ENCODE results near the gene VSTM2B. TPM values are rescaled to one million over a fixed set of nuclear protein-coding genes. Genes with fewer than 3 reads are reported as not detected.

VSTM2B gene
- polyA plus RNA-seq, 1 of the 3 experiments (the other 2 are of a cell fraction), result not detected

DNA sequence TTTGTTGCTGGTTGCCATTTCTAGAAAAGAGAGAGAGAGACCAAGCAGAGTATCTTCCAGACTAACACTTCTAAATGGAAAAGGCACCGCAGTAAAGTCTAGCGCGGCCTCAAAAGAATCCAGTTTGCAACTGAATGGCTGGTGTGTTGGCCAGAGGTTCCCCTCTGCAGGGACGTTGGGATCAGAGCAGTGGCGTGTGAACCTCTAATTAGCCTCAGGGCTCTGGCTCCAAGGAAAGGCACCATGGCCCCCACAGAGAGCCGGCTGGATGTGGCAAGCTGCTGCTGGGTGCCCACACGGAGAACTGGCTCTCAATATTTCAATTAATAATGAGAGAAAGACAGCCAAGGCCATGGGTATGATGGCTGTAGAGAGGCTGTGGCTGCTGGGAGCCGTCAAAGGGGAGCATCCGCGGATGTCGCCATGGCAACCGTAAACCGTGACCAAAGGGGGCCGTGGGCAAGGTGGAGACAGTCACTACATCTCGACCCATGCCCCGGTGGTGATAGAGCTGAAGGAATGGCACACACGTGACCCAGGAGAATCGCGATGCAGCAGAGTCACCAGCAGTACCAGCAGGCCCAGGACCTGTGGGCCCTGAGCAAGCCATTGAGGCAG is 9.5 kb downstream of the VSTM2B start:
- TF ChIP-seq SIN3A (IDR thresholded peaks at IDR 0.05; ENCODE audit: borderline replicate concordance, low read depth, low read length), result no peak
- TF ChIP-seq GABPA (IDR thresholded peaks at IDR 0.05; ENCODE audit: low read depth), result no peak
- TF ChIP-seq, protein P1, sequence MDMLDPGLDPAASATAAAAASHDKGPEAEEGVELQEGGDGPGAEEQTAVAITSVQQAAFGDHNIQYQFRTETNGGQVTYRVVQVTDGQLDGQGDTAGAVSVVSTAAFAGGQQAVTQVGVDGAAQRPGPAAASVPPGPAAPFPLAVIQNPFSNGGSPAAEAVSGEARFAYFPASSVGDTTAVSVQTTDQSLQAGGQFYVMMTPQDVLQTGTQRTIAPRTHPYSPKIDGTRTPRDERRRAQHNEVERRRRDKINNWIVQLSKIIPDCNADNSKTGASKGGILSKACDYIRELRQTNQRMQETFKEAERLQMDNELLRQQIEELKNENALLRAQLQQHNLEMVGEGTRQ (IDR thresholded peaks at IDR 0.05; ENCODE audit: borderline replicate concordance, low read depth, low read length), result no peak
- TF ChIP-seq, protein P2, sequence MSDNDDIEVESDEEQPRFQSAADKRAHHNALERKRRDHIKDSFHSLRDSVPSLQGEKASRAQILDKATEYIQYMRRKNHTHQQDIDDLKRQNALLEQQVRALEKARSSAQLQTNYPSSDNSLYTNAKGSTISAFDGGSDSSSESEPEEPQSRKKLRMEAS (IDR thresholded peaks at IDR 0.05; ENCODE audit: low read depth), result no peak
- no peak for TF ChIP-seq EZH2phosphoT487 (IDR thresholded peaks at IDR 0.05; ENCODE audit: borderline replicate concordance, low read depth)
- no peak for TF ChIP-seq POLR2AphosphoS5 (IDR thresholded peaks at IDR 0.05; ENCODE audit: low read depth, low read length)
- TF ChIP-seq, protein P3, sequence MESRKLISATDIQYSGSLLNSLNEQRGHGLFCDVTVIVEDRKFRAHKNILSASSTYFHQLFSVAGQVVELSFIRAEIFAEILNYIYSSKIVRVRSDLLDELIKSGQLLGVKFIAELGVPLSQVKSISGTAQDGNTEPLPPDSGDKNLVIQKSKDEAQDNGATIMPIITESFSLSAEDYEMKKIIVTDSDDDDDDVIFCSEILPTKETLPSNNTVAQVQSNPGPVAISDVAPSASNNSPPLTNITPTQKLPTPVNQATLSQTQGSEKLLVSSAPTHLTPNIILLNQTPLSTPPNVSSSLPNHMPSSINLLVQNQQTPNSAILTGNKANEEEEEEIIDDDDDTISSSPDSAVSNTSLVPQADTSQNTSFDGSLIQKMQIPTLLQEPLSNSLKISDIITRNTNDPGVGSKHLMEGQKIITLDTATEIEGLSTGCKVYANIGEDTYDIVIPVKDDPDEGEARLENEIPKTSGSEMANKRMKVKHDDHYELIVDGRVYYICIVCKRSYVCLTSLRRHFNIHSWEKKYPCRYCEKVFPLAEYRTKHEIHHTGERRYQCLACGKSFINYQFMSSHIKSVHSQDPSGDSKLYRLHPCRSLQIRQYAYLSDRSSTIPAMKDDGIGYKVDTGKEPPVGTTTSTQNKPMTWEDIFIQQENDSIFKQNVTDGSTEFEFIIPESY (IDR thresholded peaks at IDR 0.05; ENCODE audit: borderline replicate concordance, low read depth), result no peak
- TF ChIP-seq FOXJ3 (CRISPR knock-in tag; IDR thresholded peaks at IDR 0.05), result no peak
- TF ChIP-seq FOXM1 (IDR thresholded peaks at IDR 0.05; ENCODE audit: low read depth), result no peak
- TF ChIP-seq TEAD4 (IDR thresholded peaks at IDR 0.05; ENCODE audit: borderline replicate concordance, insufficient read depth), result no peak
- TF ChIP-seq ELF1 (IDR thresholded peaks at IDR 0.05), result no peak
- no peak for TF ChIP-seq RCOR1 (IDR thresholded peaks at IDR 0.05; ENCODE audit: low read length)
- TF ChIP-seq, protein P4, sequence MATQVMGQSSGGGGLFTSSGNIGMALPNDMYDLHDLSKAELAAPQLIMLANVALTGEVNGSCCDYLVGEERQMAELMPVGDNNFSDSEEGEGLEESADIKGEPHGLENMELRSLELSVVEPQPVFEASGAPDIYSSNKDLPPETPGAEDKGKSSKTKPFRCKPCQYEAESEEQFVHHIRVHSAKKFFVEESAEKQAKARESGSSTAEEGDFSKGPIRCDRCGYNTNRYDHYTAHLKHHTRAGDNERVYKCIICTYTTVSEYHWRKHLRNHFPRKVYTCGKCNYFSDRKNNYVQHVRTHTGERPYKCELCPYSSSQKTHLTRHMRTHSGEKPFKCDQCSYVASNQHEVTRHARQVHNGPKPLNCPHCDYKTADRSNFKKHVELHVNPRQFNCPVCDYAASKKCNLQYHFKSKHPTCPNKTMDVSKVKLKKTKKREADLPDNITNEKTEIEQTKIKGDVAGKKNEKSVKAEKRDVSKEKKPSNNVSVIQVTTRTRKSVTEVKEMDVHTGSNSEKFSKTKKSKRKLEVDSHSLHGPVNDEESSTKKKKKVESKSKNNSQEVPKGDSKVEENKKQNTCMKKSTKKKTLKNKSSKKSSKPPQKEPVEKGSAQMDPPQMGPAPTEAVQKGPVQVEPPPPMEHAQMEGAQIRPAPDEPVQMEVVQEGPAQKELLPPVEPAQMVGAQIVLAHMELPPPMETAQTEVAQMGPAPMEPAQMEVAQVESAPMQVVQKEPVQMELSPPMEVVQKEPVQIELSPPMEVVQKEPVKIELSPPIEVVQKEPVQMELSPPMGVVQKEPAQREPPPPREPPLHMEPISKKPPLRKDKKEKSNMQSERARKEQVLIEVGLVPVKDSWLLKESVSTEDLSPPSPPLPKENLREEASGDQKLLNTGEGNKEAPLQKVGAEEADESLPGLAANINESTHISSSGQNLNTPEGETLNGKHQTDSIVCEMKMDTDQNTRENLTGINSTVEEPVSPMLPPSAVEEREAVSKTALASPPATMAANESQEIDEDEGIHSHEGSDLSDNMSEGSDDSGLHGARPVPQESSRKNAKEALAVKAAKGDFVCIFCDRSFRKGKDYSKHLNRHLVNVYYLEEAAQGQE (IDR thresholded peaks at IDR 0.05; ENCODE audit: low read depth, low read length), result no peak
- ChIA-PET POLR2A (no interaction called here), CTCF (no interaction called here)
- no peaks in the 10 kb centered on the region for H3F3A ChIP-seq (replicated peaks; ENCODE audit: insufficient read depth)
- H3K27me3 ChIP-seq (ENCODE audit: insufficient read depth), result peaks cover 30% of the 10 kb centered on the region
- 19% methylated on average over 16 of the region's 19 CpGs for WGBS (ENCODE audit: low lambda C conversion rate)
- no peaks in the 10 kb centered on the region for H3K36me3 ChIP-seq (replicated peaks in 1 of 2; ENCODE audit: control insufficient read depth in 1 of 2, insufficient read depth in 2 of 2, low read length in 1 of 2)
- H3K4me2 ChIP-seq, result no peak overlapping the region
- H3K9me2 ChIP-seq, result no peaks in the 10 kb centered on the region
- no peaks in the 10 kb centered on the region for H3K9me3 ChIP-seq
- H3K4me3 ChIP-seq (ENCODE audit: low read depth in 2 of 2, low read length in 1 of 2), result no peak overlapping the region
- H3K27ac ChIP-seq (ENCODE audit: low read depth in 2 of 2, low read length in 1 of 2), result no peak overlapping the region
- no peaks in the 10 kb centered on the region for H3K4me1 ChIP-seq (ENCODE audit: control insufficient read depth in 1 of 2, insufficient read depth in 2 of 2, low read depth in 1 of 2, low read length in 1 of 2)
- no peaks in the 10 kb centered on the region for H4K20me1 ChIP-seq (ENCODE audit: insufficient read depth)
- H3K9ac ChIP-seq, result no peak overlapping the region
- no peak for DNase-seq
- H2AFZ ChIP-seq (ENCODE audit: low read depth), result no peak overlapping the region
- H3K79me2 ChIP-seq (ENCODE audit: insufficient read depth), result no peaks in the 10 kb centered on the region
